CD4-positive, alpha-beta T cell treated with Interferon gamma for 1 hour (primary cell): ENCODE data around the gene PCGF6.
"Not testable (repeated sequence)": the region's sequence is repeated elsewhere in the genome, so short reads cannot be mapped to it uniquely, and the experiment has no call there.

ENCODE experiments used
- DNase-seq: peaks from one replicate; pipeline ENCODE4 v3.0.0-alpha.2; 2020

PCGF6 gene

GRCh38 chr10:103310197-103310596 is 40.7 kb downstream of the PCGF6 start:
- no peak for DNase-seq

- DNase-seq, result no peak
These were observed 43.3 kb downstream of the PCGF6 start for GRCh38 chr10:103307594-103307993.

- DNase-seq, result no peak
These were observed 55.4 kb downstream of the PCGF6 start for GRCh38 chr10:103295374-103296015.

GRCh38 chr10:103291588-103291987 is 59.4 kb downstream of the PCGF6 start:
- DNase-seq, result no peak

GRCh38 chr10:103287992-103288391 is 62.9 kb downstream of the PCGF6 start:
- no peak for DNase-seq

- DNase-seq, result peak; percentile 9
These were observed 66.8 kb downstream of the PCGF6 start for GRCh38 chr10:103284170-103284569.

- DNase-seq, result no peak
These were observed 68.0 kb downstream of the PCGF6 start for GRCh38 chr10:103282961-103283360.

- no peak for DNase-seq
These were observed 69.2 kb downstream of the PCGF6 start for GRCh38 chr10:103281753-103282152.

- no peak for DNase-seq
These were observed 70.4 kb downstream of the PCGF6 start for GRCh38 chr10:103280506-103280905.

GRCh38 chr10:103280031-103280430 is 70.9 kb downstream of the PCGF6 start:
- DNase-seq, result no peak

- no peak for DNase-seq
These were observed 72.1 kb downstream of the PCGF6 start for GRCh38 chr10:103278862-103279298.

GRCh38 chr10:103278537-103278823 is 72.5 kb downstream of the PCGF6 start:
- DNase-seq, result no peak

- DNase-seq, result no peak
These were observed 73.0 kb downstream of the PCGF6 start for GRCh38 chr10:103277713-103278536.

GRCh38 chr10:103276896-103277712 is 73.8 kb downstream of the PCGF6 start, which contains the start of gene INA:
INA (plus strand) TSS chr10:103277138; CDS start chr10:103277212, 74 bp downstream.
- no peak for DNase-seq

- DNase-seq, result no peak
These were observed 74.6 kb downstream of the PCGF6 start for GRCh38 chr10:103276251-103276895.

- no peak for DNase-seq
These were observed 77.9 kb downstream of the PCGF6 start for GRCh38 chr10:103273041-103273441.

- DNase-seq, result no peak
These were observed 85.1 kb downstream of the PCGF6 start for GRCh38 chr10:103265717-103266329.

- DNase-seq, result no peak
These were observed 88.7 kb downstream of the PCGF6 start for GRCh38 chr10:103262229-103262628.

GRCh38 chr10:103259989-103260388 is 91.0 kb downstream of the PCGF6 start:
- no peak for DNase-seq

GRCh38 chr10:103258928-103259327 is 92.0 kb downstream of the PCGF6 start:
- DNase-seq, result not testable (repeated sequence)

- no peak for DNase-seq
These were observed 93.1 kb downstream of the PCGF6 start for GRCh38 chr10:103257812-103258211.

- no peak for DNase-seq
These were observed 94.3 kb downstream of the PCGF6 start for GRCh38 chr10:103256613-103257012.
